ENCODE measurements around the gene ZNF524. TPM values are rescaled to one million over a fixed set of nuclear protein-coding genes. Genes with fewer than 3 reads are reported as not detected.
"Not testable (repeated sequence)": the region's sequence is repeated elsewhere in the genome, so short reads cannot be mapped to it uniquely, and the experiment has no call there.

Gene ZNF524
- total RNA-seq, 2 experiments from 2014 or later = 31.2 to 32.9 TPM

DNA sequence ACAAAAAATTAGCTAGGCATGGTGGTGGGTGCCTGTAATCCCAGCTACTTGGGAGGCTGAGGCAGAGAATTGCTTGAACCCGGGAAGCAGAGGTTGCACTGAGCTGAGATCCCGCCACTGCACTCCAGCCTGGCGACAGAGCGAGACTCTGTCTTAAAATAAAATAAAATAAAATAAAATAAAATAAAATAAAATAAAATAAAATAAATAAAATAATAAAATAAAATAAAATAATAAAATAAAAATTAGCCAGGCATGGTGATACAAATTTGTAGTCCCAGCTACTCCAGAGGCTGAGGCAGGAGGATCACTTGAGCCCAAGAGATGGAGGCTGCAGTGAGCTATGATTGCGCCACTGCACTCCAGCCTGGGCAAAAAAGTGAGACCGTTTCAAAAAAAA, 26.2 kb upstream of the ZNF524 start:
- not testable (repeated sequence) for H3K4me3 Mint-ChIP-seq; H3K36me3 Mint-ChIP-seq (ENCODE audit: low read depth); DNase-seq; H3K4me1 Mint-ChIP-seq; H3K9me3 Mint-ChIP-seq; H3K27me3 Mint-ChIP-seq; H3K27ac Mint-ChIP-seq
- POLR2A ChIA-PET = interaction anchor here (0.7 kb wide), 2 partner anchors 13 to 1385 kb away, joined by 3 to 4 read pairs; partner anchors contain the start of gene MBOAT7
- CTCF ChIA-PET = interaction anchor here (0.6 kb wide), 2 partner anchors 51 to 380 kb away, joined by 3 to 4 read pairs; no protein-coding TSS in a partner anchor

DNA sequence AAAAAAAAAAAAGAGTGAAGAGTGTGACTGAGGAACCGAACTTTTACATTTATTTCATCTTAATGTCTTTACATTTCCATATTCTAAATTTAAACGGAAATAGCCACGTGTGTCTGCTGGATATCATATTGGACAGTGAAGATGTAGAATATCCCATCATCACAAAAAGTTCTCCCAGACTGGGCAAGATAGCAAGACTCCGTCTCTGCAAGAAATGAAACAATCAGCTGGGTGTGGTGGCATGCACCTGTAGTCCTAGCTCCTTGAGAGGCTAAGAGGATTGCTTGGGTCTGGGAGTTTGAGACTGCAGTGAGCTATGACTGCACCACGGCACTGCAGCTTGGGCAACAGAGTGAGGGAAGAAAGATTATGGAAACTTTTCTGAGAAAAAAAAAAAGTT, 23.3 kb upstream of the ZNF524 start:
- no peak for DNase-seq
- H3K27me3 Mint-ChIP-seq = no peaks in the 10 kb centered on the region
- H3K9me3 Mint-ChIP-seq = no peaks in the 10 kb centered on the region
- no peak overlapping the region for H3K4me3 Mint-ChIP-seq
- ChIA-PET POLR2A (no interaction called here), CTCF (interaction anchor here (0.6 to 1.5 kb wide), 2 partner anchors 56 to 69 kb away, joined by 3 to 4 read pairs; no protein-coding TSS in a partner anchor)
- H3K36me3 Mint-ChIP-seq (ENCODE audit: low read depth) = peaks cover 12% of the 10 kb centered on the region
- no peak overlapping the region for H3K27ac Mint-ChIP-seq
- H3K4me1 Mint-ChIP-seq = peaks cover 17% of the 10 kb centered on the region

DNA sequence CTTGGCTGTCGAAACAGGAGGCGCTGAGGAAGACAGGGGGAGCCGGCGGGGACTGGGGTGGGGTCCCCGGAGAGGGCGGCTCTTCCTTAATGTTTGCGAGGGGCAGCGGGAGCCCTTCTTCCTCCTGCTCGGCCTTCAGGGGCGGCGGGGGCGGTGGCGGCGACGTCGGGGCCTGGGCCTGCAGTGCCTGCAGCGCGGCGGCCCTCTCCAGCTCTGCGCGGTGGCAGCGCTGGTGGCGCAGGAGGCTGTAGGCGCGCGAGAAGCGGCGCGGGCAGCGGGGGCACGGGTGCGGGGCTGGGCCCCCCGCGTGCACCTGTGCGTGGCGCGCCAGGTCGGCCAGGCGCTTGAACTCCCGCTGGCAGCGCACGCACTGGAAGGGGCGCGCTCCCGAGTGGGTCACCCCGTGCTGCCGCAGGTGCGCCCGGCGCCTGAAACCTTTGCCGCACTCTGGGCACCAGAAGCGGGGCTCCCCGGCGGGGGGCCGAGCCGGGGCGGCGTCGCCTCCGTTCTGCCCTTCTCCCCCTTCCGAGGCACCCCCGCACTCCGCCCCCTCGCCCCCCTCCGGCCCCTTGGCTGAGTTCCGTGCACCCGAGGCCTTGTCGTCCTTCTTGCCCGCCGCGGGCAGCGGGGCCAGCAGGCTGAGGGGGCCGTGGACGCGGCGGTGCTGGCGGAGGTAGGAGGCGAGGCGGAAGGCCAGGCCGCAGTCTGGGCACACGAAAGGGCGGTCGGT, 21.9 kb upstream of the ZNF524 start:
- CTCF ChIA-PET = no interaction called here
- no peaks in the 10 kb centered on the region for H3K9me3 Mint-ChIP-seq
- no peaks in the 10 kb centered on the region for H3K27me3 Mint-ChIP-seq
- peaks cover 21% of the 10 kb centered on the region for H3K4me1 Mint-ChIP-seq
- POLR2A ChIA-PET = no interaction called here
- H3K4me3 Mint-ChIP-seq = no peak overlapping the region
- no peak overlapping the region for H3K27ac Mint-ChIP-seq
- peaks cover 12% of the 10 kb centered on the region for H3K36me3 Mint-ChIP-seq (ENCODE audit: low read depth)
- no peak for DNase-seq

DNA sequence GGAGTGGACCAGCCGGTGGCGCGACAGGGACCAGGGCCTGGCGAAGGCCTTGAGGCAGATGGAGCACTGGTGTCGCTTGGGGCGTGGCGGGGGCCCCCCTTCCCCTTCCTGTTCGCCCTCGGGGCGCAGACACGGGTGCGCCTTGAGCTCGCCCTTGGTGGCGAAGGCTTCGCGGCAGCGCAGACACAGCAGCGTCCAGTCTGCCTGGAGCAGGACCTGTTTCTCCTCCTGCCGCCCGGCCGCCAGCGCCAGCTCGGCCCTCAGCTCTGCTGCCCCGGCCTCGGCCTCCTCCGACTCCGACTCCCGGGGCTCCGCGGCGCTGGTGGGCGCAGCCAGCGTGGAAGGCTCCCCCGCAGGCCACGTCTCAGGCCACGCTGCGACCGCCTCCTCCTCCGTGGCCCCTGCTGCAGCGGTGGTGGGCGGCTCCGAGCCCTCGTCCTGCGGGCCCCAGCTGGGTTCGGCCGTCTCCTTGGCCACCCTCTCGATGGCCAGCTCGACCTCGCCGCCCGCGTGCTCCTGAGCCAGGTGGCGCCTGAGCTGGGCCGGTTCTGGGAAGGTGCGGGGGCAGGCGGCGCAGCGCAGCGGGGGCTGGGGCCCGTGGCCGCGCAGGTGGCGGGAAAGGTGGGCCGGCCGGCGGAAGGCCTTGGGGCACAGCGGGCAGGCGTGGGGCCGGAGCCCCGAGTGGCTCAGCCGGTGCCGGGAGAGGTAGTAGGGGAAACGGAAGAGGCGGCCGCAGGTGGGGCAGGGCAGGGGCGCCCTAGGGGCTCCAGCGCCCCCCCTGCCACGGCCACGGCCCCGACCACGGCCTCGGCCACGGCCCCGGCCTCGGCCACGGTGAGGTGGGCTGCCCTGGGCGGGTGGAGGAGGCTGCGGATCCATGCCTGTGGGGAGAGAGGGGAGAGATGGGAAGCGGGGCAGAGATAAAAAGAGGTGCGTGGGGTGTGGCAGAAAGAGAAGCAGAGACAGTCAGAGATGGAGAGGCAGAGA, 21.0 kb upstream of the ZNF524 start:
- Mint-ChIP-seq H3K4me3 (peak overlapping the region; percentile 78), H3K27me3 (no peaks in the 10 kb centered on the region), H3K36me3 (ENCODE audit: low read depth) (peaks cover 12% of the 10 kb centered on the region), H3K4me1 (peaks cover 21% of the 10 kb centered on the region), H3K27ac (peak overlapping the region; percentile 83), H3K9me3 (no peaks in the 10 kb centered on the region)
- DNase-seq = no peak
- ChIA-PET POLR2A (no interaction called here), CTCF (no interaction called here)

DNA sequence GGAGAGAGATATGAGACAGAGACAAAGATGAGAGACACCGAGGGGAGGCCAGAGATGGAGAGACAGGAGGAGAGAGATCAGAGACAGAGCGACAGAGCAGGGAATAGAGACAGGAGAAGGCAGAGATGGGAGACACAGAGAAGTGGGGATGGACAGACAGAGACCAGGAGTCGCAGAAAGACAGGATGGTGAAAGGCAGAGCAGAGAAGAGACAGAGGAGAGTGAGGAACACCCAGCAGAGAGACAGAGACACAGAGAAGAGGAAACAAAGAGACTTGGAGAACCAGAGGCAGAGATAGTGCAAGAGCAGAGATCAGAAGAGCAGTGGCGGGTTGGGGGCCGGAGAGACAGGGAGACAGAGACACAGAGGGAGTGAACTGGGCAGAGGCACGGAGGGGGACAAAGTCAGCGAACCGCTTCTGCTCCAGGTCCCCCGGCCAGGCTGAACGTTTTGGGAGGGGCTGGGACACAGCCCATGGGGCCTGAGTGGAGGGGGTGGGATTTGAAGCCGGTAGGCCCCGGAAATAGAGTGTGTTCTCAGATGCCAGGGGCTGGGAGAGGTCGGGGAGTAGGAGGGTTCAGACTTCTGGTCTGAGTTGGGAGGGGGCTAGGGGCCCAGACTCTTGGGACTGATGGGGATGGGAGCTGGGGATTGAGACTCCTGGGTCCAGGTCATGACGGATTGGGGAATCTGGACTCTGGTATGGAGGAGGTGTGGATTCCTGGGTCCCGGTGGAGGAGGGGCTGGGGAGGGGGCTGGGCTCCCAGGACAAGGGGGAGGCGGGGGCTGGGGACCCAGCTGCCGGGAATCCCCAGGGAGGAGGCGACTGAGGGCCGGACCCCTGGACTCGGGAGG, 20.1 kb upstream of the ZNF524 start:
- Mint-ChIP-seq H3K36me3 (ENCODE audit: low read depth) (peaks cover 12% of the 10 kb centered on the region), H3K9me3 (no peaks in the 10 kb centered on the region), H3K27ac (peak overlapping the region; percentile 83), H3K4me1 (peaks cover 21% of the 10 kb centered on the region), H3K27me3 (peaks cover 4% of the 10 kb centered on the region), H3K4me3 (peak overlapping the region; percentile 78)
- DNase-seq = peak; percentile 26
- CTCF ChIA-PET = interaction anchor here (1.0 kb wide), 2 partner anchors 15 to 46 kb away, joined by 3 read pairs; no protein-coding TSS in a partner anchor
- POLR2A ChIA-PET = no interaction called here

DNA sequence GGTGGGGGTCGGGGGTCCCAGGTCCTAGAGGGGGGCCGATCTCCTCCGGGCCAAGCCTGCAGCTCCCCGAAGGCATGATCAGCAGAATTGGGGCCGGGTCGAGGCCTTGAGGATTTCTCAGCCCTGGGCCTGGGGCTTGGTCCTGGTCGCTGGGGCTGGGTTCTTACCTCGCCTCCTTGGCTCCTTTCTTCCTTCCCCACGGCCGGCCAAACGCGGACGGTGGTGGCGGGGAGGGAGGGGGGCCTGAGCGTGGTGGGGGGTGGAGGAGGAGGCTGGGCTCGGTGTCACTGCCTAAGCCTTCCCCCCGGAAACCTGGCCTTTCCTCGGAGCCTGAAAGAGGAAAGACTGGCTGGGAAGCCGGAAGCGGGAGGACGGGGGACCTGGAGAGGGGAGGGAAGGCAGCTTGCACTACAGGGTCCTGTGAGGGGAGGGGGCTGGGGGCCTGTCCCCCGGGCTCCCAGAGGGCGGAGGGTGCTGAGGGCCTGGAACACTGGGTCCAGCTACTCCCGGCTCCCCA, 19.4 kb upstream of the ZNF524 start, which contains the start of gene ZNF579:
Gene ZNF579 (minus strand): TSS at position 221 of the 517 bp plus-strand sequence. CDS start 1,209 bp downstream, outside the sequence.
- Mint-ChIP-seq H3K9me3 (no peaks in the 10 kb centered on the region), H3K27me3 (peaks cover 9% of the 10 kb centered on the region), H3K4me3 (peak within 1 kb of the TSS; percentile 78), H3K36me3 (ENCODE audit: low read depth) (peaks cover 12% of the 10 kb centered on the region), H3K27ac (peak within 1 kb of the TSS; percentile 84), H3K4me1 (peaks cover 26% of the 10 kb centered on the region)
- DNase-seq = peak; percentile 77
- ChIA-PET CTCF (interaction anchor here (1.0 kb wide), 2 partner anchors 15 to 47 kb away, joined by 3 read pairs; no protein-coding TSS in a partner anchor), POLR2A (interaction anchor here (1.5 kb wide), 1 partner anchor 19 kb away, joined by 6 read pairs; the partner anchor contains the start of genes FIZ1 and ZNF524)

DNA sequence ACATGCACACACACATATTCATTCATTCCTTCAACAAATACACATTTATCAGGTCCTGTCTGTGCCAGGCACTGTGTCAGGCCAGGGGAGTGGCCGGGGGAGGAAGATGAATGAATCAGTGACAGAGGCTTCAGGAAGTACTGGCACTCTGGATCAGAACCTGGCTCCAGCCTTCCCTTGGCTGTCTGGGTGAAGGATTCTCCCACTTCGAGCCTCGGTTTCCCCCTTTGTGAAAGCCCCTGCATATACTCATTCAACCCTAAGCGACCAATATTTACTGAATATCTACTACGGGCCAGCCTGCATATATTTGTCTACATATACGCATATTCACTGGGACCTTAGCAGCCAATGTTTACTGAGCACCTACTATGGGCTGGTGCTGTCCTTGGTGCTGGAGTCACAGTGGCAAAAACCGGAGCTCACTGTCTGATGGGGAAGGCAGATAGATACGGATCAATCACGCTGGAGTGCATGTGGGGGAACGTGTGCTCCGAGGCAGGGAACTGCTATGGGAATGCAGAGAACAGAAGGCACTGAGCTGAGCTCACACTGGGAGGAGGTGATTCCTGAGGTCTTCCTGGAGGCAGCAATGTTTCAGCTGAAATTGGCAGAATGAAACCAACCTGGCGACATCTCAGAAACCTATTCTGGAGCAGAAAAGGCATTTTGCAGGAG, 18.8 kb upstream of the ZNF524 start:
- H3K27me3 Mint-ChIP-seq = peaks cover 13% of the 10 kb centered on the region
- POLR2A ChIA-PET = interaction anchor here (1.5 kb wide), 1 partner anchor 18 kb away, joined by 6 read pairs; the partner anchor contains the start of genes FIZ1 and ZNF524
- H3K9me3 Mint-ChIP-seq = no peaks in the 10 kb centered on the region
- CTCF ChIA-PET = interaction anchor here (0.7 to 1.0 kb wide), 4 partner anchors 16 to 52 kb away, joined by 3 to 5 read pairs (median 3); partner anchors contain the start of gene ZNF865
- H3K4me3 Mint-ChIP-seq = peak overlapping the region; percentile 78
- peak; percentile 42 for DNase-seq
- peak overlapping the region; percentile 84 for H3K27ac Mint-ChIP-seq
- H3K4me1 Mint-ChIP-seq = peaks cover 31% of the 10 kb centered on the region
- H3K36me3 Mint-ChIP-seq (ENCODE audit: low read depth) = peaks cover 12% of the 10 kb centered on the region

DNA sequence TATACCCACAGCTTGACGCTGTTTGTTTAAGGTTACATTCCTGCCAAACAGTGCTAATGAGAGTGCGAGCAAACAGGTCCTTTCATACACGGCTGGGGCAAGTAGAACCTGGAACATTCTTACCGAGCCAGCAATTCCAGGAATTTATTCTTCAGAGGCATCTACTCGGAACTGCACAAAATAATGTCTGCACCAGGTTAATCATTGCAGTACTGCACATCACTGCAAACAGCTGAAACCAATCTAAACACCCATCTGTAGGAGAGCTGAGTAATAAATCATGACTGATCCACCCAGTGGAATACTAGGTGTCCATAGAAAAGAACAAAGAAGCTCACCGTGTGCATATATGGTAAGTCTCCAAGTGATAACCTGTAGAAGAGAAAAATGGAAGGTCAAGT, 18.3 kb upstream of the ZNF524 start:
- CTCF ChIA-PET = interaction anchor here (0.7 to 0.9 kb wide), 3 partner anchors 24 to 1418 kb away, joined by 3 to 5 read pairs (median 3); partner anchors contain the start of gene ZNF865
- Mint-ChIP-seq H3K36me3 (ENCODE audit: low read depth) (peaks cover 10% of the 10 kb centered on the region), H3K4me1 (peaks cover 35% of the 10 kb centered on the region), H3K27ac (no peak overlapping the region), H3K27me3 (peaks cover 17% of the 10 kb centered on the region), H3K9me3 (no peaks in the 10 kb centered on the region), H3K4me3 (peak overlapping the region; percentile 78)
- POLR2A ChIA-PET = interaction anchor here (1.5 kb wide), 1 partner anchor 18 kb away, joined by 6 read pairs; the partner anchor contains the start of genes FIZ1 and ZNF524
- no peak for DNase-seq

DNA sequence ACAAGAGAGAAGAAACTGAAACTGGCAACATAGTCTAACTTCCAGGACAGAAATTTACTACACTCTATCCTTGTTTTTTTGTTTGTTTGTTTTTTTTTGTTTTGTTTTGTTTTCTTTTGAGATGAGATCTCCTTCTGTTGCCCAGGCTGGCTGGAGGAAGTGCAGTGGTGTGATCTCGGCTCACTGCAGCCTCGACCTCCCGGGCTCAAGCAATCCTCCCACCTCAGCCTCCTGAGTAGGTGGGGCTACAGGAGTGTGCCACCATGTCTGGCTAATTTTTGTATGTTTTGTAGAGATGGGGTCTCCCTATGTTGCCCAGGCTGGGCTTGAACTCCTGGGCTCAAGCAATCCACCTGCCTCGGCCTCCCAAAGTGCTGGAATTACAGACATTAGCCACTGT, 17.8 kb upstream of the ZNF524 start:
- CTCF ChIA-PET = interaction anchor here (0.7 to 0.9 kb wide), 3 partner anchors 24 to 1419 kb away, joined by 3 to 5 read pairs (median 3); partner anchors contain the start of gene ZNF865
- POLR2A ChIA-PET; DNase-seq; H3K36me3 Mint-ChIP-seq (ENCODE audit: low read depth); H3K27ac Mint-ChIP-seq; H3K9me3 Mint-ChIP-seq: not testable (repeated sequence)
- Mint-ChIP-seq H3K4me3 (peak overlapping the region; percentile 24), H3K4me1 (peaks cover 40% of the 10 kb centered on the region), H3K27me3 (peaks cover 19% of the 10 kb centered on the region)

DNA sequence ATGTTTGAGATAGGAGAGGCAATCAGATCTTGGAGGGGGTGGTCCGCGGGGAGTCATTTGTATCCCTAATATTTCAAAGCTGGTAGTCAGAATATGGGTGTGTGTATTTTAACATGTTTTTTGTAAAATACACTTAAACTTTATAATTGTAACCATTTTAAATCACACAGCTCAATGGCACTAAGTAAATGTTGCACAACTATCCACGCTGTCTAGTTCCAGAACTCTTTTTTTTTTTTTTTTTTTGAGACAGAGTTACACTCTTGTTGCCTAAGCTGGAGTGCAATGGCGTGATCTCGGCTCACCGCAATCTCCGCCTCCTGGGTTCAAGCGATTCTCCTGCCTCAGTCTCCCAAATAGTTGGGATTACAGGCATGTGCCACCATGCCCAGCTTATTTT, 16.2 kb upstream of the ZNF524 start:
- CTCF ChIA-PET, H3K27ac Mint-ChIP-seq: not testable (repeated sequence)

DNA sequence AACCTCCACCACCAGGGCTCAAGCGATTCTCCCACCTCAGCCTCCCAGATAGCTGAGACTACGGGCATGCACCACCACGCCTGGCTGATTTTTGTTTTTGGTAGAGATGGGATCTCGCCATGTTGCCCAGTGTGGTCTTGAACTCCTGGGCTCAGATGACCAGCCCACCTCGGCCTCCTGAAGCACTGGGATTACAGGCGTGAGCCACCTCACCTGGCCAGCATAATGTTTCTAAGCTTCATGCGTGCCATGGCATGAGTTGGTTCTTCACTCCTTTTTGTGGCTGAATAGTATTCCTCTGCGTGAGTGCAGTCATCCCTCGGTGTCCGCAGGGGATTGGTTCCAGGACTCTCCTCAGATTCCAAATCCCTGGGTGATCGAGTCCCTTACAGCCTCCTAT, 15.2 kb upstream of the ZNF524 start:
- Mint-ChIP-seq H3K4me1 (peaks cover 38% of the 10 kb centered on the region), H3K36me3 (ENCODE audit: low read depth) (no peaks in the 10 kb centered on the region), H3K4me3 (no peak overlapping the region), H3K27me3 (peaks cover 21% of the 10 kb centered on the region), H3K9me3 (no peaks in the 10 kb centered on the region), H3K27ac (no peak overlapping the region)
- ChIA-PET CTCF (no interaction called here), POLR2A (no interaction called here)
- DNase-seq = no peak

More for the DNA sequence above, 16.2 kb upstream of the ZNF524 start:
- Mint-ChIP-seq H3K4me1 (peaks cover 43% of the 10 kb centered on the region), H3K27me3 (peaks cover 21% of the 10 kb centered on the region)
- H3K4me3 Mint-ChIP-seq; H3K36me3 Mint-ChIP-seq (ENCODE audit: low read depth); H3K9me3 Mint-ChIP-seq; POLR2A ChIA-PET; DNase-seq: not testable (repeated sequence)
